Activated T-cell treated with anti-CD3 and anti-CD28 coated beads, Interleukin-2, amount 50 U/mL, for 24 hours (primary cell): ENCODE measurements around the gene TNIK.
A peak's percentile ranks its signal among the peaks of the same experiment; 100 is the strongest.

Source experiments
- DNase-seq: peaks from one replicate; pipeline ENCODE4 v3.0.0-alpha.2; 2020
- H3K27ac Mint-ChIP-seq: 2 replicates; pipeline ENCODE4 v1.8.0; 2020; ENCODE audit warnings: mild to moderate bottlenecking, mixed read lengths
- H3K27me3 Mint-ChIP-seq: 2 replicates; pipeline ENCODE4 v1.8.0; 2020; ENCODE audit warnings: mixed read lengths
- H3K36me3 Mint-ChIP-seq: 2 replicates; pipeline ENCODE4 v1.8.0; 2020; ENCODE audit warnings: low read depth, mixed read lengths
- H3K4me1 Mint-ChIP-seq: 2 replicates; pipeline ENCODE4 v1.8.0; 2020; ENCODE audit warnings: low read depth, mixed read lengths
- H3K4me3 Mint-ChIP-seq: 2 replicates; pipeline ENCODE4 v1.8.0; 2020; ENCODE audit warnings: mild to moderate bottlenecking, moderate library complexity, mixed read lengths
- H3K9me3 Mint-ChIP-seq: 2 replicates; pipeline ENCODE4 v1.8.0; 2020; ENCODE audit warnings: mixed read lengths

TNIK gene

DNA sequence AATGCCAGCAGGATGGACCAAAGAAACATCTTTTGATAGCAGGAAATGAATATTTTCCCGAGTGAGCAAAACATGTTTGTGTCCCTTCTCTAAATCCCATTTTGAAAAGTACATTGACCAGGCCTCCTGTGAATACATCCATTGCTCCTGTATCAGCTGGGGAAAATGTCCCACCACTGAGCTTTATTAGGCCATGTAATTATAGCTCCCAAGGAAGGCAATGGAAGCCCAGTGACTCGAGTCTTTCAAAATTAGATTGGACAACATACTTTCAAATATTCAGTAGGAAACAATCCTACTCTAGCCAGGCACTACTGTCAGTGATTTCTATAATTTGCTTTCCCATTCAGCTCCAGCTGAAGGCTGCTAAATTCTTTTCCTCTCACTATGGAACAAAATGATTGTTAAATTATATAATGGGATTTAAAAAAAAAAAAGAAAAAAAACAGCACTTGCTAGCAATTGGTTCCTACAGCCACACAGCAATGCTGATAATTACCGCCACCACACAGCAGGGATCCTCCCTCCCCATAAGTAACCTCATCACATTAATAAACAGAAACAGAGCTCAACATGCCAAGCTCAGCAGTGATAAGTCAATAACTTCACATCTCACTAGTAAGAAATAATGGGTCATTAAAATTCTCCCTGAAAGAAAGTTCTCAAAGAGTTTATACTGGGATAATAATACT lies 261.3 kb downstream of the TNIK start:
- Mint-ChIP-seq H3K36me3 (peaks cover 38% of the 10 kb centered on the region), H3K27me3 (no peaks in the 10 kb centered on the region), H3K27ac (no peak overlapping the region), H3K4me3 (no peak overlapping the region), H3K9me3 (peaks cover 9% of the 10 kb centered on the region), H3K4me1 (peaks cover 17% of the 10 kb centered on the region)
- no peak for DNase-seq

GRCh38 chr3:171195686-171196085 lies 264.5 kb downstream of the TNIK start:
- Mint-ChIP-seq H3K36me3 (peaks cover 43% of the 10 kb centered on the region), H3K27ac (no peak overlapping the region), H3K4me1 (peaks cover 35% of the 10 kb centered on the region), H3K4me3 (no peak overlapping the region), H3K9me3 (peaks cover 9% of the 10 kb centered on the region), H3K27me3 (no peaks in the 10 kb centered on the region)
- DNase-seq, result no peak

GRCh38 chr3:171194965-171195364 lies 265.2 kb downstream of the TNIK start:
- no peak overlapping the region for H3K4me3 Mint-ChIP-seq
- H3K27ac Mint-ChIP-seq, result no peak overlapping the region
- no peak for DNase-seq
- peaks cover 9% of the 10 kb centered on the region for H3K9me3 Mint-ChIP-seq
- H3K36me3 Mint-ChIP-seq, result peaks cover 46% of the 10 kb centered on the region
- H3K4me1 Mint-ChIP-seq, result peaks cover 38% of the 10 kb centered on the region
- no peaks in the 10 kb centered on the region for H3K27me3 Mint-ChIP-seq

- Mint-ChIP-seq H3K27me3 (no peaks in the 10 kb centered on the region), H3K9me3 (peaks cover 9% of the 10 kb centered on the region), H3K4me1 (peaks cover 49% of the 10 kb centered on the region), H3K27ac (no peak overlapping the region), H3K4me3 (no peak overlapping the region), H3K36me3 (peaks cover 54% of the 10 kb centered on the region)
- no peak for DNase-seq
These were observed 266.5 kb downstream of the TNIK start for GRCh38 chr3:171193693-171194092.

GRCh38 chr3:171192176-171192854 lies 267.9 kb downstream of the TNIK start:
- Mint-ChIP-seq H3K27me3 (no peaks in the 10 kb centered on the region), H3K4me3 (no peak overlapping the region), H3K9me3 (peaks cover under 1% of the 10 kb centered on the region), H3K36me3 (peaks cover 51% of the 10 kb centered on the region), H3K4me1 (peaks cover 48% of the 10 kb centered on the region), H3K27ac (peak overlapping the region; percentile 28)
- DNase-seq, result no peak

GRCh38 chr3:171190668-171191067 lies 269.5 kb downstream of the TNIK start:
- Mint-ChIP-seq H3K4me1 (peaks cover 50% of the 10 kb centered on the region), H3K27ac (peak overlapping the region; percentile 2), H3K36me3 (peaks cover 54% of the 10 kb centered on the region), H3K9me3 (no peaks in the 10 kb centered on the region), H3K4me3 (no peak overlapping the region), H3K27me3 (no peaks in the 10 kb centered on the region)
- no peak for DNase-seq

DNA sequence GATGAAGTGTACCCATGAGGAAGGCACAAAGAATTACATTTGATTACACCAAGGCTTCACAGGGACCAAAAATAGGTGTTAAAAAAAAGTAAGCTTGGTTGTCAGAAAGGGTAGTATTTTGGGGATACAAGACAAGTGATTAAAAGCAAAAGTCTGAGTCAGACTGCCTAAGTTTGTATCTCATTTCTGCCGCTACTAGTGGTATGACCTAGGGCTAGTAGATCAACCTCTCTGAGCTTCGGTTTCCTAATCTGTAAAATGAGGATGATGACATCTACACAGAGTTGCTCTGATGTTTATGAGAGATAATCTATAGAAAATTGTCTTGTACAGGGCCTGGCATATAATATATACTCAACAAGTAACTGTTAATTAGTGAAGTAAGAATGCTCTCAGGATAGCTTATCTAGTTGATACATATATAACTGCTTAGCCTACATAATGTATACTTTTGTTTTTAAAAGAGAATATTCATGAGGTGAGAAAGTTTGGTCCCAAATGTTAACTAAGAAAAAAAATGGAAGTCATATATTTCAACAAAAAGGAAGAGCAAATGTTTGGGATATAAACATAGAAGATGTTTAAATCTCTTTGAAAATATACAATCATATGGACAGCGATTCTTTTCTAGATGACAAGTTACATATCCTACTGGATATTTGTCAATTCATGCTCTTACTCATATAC lies 270.7 kb downstream of the TNIK start:
- Mint-ChIP-seq H3K27me3 (no peaks in the 10 kb centered on the region), H3K36me3 (peaks cover 52% of the 10 kb centered on the region), H3K27ac (peak overlapping the region; percentile 82), H3K4me3 (no peak overlapping the region), H3K9me3 (no peaks in the 10 kb centered on the region), H3K4me1 (peaks cover 59% of the 10 kb centered on the region)
- no peak for DNase-seq

DNA sequence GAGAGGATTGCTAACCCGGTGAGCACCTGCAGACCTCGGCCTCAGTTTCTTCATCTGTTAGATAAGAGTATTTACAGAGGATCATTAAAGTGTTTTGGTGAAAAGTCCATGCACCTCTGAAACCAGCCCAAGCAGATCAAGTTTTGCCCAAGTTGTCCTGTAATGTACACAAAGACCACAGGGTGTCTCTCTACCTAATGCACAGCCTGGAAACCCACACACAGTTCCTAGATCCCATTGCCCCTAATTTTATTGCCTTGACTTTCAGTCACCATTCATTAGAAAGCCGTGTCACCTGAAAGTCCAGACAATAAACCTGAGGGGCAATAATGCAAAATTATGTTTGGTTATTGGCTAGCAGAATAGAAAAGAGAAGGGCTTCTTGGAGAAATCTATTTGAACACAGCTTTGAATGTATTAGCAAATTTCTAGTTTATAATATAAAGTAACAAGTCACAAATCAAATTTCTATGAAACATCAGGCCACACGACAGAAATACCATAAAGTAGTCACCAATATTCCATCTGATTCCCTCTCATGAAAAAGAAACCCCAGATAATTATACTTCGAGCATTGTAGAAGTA lies 272.4 kb downstream of the TNIK start:
- Mint-ChIP-seq H3K27ac (no peak overlapping the region), H3K4me3 (no peak overlapping the region), H3K9me3 (no peaks in the 10 kb centered on the region), H3K36me3 (peaks cover 44% of the 10 kb centered on the region), H3K27me3 (no peaks in the 10 kb centered on the region), H3K4me1 (peaks cover 61% of the 10 kb centered on the region)
- no peak for DNase-seq

- H3K4me3 Mint-ChIP-seq, result no peak overlapping the region
- peaks cover 37% of the 10 kb centered on the region for H3K36me3 Mint-ChIP-seq
- no peaks in the 10 kb centered on the region for H3K9me3 Mint-ChIP-seq
- H3K27me3 Mint-ChIP-seq, result no peaks in the 10 kb centered on the region
- peaks cover 53% of the 10 kb centered on the region for H3K4me1 Mint-ChIP-seq
- no peak overlapping the region for H3K27ac Mint-ChIP-seq
- no peak for DNase-seq
These were observed 273.2 kb downstream of the TNIK start for GRCh38 chr3:171186817-171187500.

DNA sequence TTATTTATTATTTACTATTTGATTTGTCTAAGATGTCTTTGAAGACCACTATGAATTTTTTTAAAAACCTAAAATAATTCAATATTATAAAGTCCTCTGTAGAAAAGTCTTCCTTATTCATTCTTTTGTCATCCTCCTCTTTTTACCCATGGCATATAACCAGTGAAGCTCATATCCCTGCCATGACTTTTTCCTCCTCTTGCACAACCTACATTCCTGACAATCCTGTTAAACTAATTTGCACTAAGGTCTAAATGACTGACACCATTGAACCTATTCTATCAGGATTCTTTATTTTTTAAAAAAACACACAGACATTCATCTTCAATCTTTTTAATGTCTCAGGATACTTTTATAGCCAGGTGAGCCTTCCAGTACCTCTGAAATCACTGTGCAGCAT lies 273.8 kb downstream of the TNIK start:
- no peak for DNase-seq
- H3K36me3 Mint-ChIP-seq, result peaks cover 35% of the 10 kb centered on the region
- peaks cover 51% of the 10 kb centered on the region for H3K4me1 Mint-ChIP-seq
- H3K27ac Mint-ChIP-seq, result no peak overlapping the region
- no peak overlapping the region for H3K4me3 Mint-ChIP-seq
- H3K9me3 Mint-ChIP-seq, result no peaks in the 10 kb centered on the region
- H3K27me3 Mint-ChIP-seq, result no peaks in the 10 kb centered on the region

DNA sequence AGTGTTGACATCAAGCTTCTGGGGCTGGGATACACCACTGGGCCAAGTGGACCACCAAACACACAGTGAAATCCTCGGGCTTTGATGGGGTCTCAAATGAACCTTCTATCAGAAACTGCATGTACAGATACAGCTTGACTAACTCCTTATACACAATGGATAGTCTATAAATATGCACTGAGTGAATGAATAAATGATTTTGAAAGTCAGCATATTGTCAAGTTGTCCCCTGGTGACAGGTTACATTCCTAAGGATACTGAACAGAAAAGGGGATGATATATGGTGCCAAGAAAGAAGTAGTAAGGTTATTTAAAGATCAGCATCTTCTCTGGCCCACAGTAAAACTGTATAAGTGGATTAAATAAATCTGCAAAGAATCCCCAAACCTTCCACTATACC lies 274.2 kb downstream of the TNIK start:
- Mint-ChIP-seq H3K27ac (no peak overlapping the region), H3K27me3 (no peaks in the 10 kb centered on the region), H3K4me3 (no peak overlapping the region), H3K4me1 (peaks cover 51% of the 10 kb centered on the region), H3K36me3 (peaks cover 35% of the 10 kb centered on the region), H3K9me3 (no peaks in the 10 kb centered on the region)
- DNase-seq, result no peak

DNA sequence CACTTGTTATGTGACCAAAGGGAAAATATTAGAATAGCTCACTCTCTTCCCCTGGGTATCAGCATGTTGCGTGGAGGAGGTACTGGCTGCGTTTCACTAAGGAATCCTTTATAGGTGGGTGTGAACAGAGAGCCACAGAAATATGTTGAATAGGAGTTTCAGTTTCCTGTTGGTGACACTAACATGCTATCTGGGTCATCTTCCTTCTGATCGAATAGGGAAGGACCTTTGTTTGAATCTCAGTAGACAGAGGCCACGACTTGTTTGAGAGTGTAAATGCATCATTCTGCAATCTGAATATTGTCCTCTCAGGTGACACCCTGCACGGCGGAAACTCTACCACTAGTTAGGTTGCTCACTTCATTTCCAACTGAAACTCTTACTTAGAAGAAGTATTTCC lies 275.8 kb downstream of the TNIK start:
- peaks cover 45% of the 10 kb centered on the region for H3K4me1 Mint-ChIP-seq
- DNase-seq, result no peak
- H3K4me3 Mint-ChIP-seq, result no peak overlapping the region

GRCh38 chr3:171183042-171183441 lies 277.2 kb downstream of the TNIK start:
- DNase-seq, result no peak
- Mint-ChIP-seq H3K4me1 (peaks cover 46% of the 10 kb centered on the region), H3K4me3 (no peak overlapping the region), H3K36me3 (peaks cover 24% of the 10 kb centered on the region), H3K27me3 (no peaks in the 10 kb centered on the region), H3K9me3 (no peaks in the 10 kb centered on the region), H3K27ac (no peak overlapping the region)

More for the DNA sequence above, 275.8 kb downstream of the TNIK start:
- peaks cover 25% of the 10 kb centered on the region for H3K36me3 Mint-ChIP-seq
- H3K9me3 Mint-ChIP-seq, result no peaks in the 10 kb centered on the region
- peak overlapping the region; percentile 77 for H3K27ac Mint-ChIP-seq
- H3K27me3 Mint-ChIP-seq, result no peaks in the 10 kb centered on the region

DNA sequence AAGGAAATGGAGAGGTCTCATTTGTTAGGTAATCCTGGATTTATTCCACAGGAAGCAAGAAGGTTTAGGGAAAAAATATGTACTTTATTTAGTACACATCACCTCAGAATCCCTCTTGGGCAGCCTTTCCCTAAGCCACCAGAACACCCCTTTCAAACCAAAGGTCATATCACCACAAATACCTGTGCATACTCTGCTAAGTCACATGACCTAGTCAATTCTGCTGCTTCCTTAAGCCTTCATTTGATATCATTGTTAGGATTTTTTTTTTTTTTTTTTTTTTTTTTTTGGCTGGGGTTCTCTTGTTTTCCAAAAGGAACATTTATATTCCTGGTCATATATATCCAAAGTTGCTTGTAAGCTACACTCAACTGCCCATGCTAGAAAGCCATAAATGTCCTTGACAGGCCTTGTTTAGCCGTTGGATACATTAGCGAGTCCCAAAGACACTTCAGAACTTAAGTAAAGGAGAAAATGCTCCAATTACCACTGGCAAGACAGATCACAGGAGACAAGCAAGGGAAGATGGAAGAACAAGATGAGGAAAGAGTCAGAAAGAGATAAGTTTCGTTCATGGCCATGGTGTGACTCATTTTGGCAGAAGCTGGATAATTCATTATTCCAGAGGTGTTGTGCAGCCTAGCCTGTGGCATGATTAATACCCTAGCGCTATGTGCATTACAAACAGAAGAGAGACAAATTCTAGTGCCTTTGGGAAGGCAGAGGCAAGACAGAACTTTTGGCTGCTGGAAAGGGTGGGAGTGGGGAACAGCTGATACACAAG lies 278.1 kb downstream of the TNIK start:
- peaks cover 30% of the 10 kb centered on the region for H3K36me3 Mint-ChIP-seq
- no peaks in the 10 kb centered on the region for H3K9me3 Mint-ChIP-seq
- no peaks in the 10 kb centered on the region for H3K27me3 Mint-ChIP-seq
- no peak for DNase-seq
- H3K4me3 Mint-ChIP-seq, result no peak overlapping the region
- no peak overlapping the region for H3K27ac Mint-ChIP-seq
- H3K4me1 Mint-ChIP-seq, result peaks cover 48% of the 10 kb centered on the region
